Osteocyte (in vitro differentiated cells): Measurements from ENCODE around the gene SERP2. TPM values are rescaled to one million over a fixed set of nuclear protein-coding genes. Genes with fewer than 3 reads are reported as not detected.

Experiments
- DNase-seq: peaks from one replicate; pipeline ENCODE4 v3.0.0; 2021; ENCODE audit warnings: mixed read lengths; ENCODE audit not compliant: unreplicated experiment; ENCODE audit errors: extremely low spot score
- H3K27ac Mint-ChIP-seq: one replicate; pipeline ENCODE4 v1.8.0; 2021; ENCODE audit warnings: mild to moderate bottlenecking, mixed read lengths; ENCODE audit not compliant: unreplicated experiment
- H3K27me3 Mint-ChIP-seq: one replicate; pipeline ENCODE4 v1.8.0; 2021; ENCODE audit warnings: mixed read lengths; ENCODE audit not compliant: unreplicated experiment
- H3K36me3 Mint-ChIP-seq: one replicate; pipeline ENCODE4 v1.8.0; 2021; ENCODE audit warnings: mixed read lengths; ENCODE audit not compliant: unreplicated experiment
- H3K4me1 Mint-ChIP-seq: one replicate; pipeline ENCODE4 v1.8.0; 2021; ENCODE audit warnings: mixed read lengths; ENCODE audit not compliant: unreplicated experiment
- H3K4me3 Mint-ChIP-seq: one replicate; pipeline ENCODE4 v1.8.0; 2021; ENCODE audit warnings: mild to moderate bottlenecking, moderate library complexity, mixed read lengths; ENCODE audit not compliant: unreplicated experiment
- H3K9me3 Mint-ChIP-seq: one replicate; pipeline ENCODE4 v1.8.0; 2021; ENCODE audit warnings: mixed read lengths; ENCODE audit not compliant: unreplicated experiment
- CTCF ChIP-seq: fragments of 200-600 bp; sonication (generic); IDR thresholded peaks from 2 replicates; pipeline ENCODE4 v1.5.0; 2021; ENCODE audit warnings: antibody characterized with exemption, mild to moderate bottlenecking, moderate library complexity
- total RNA-seq: library from RNA; stranded (reverse); gene quantifications from 2 replicates; pipeline ENCODE4 v1.2.1, GENCODE V29; 2021

SERP2 gene
- total RNA-seq, 1 donor from 2014 or later: 8.4 TPM

- no peak overlapping the region for H3K27ac Mint-ChIP-seq
- H3K9me3 Mint-ChIP-seq: no peaks in the 10 kb centered on the region
- no peaks in the 10 kb centered on the region for H3K27me3 Mint-ChIP-seq
- H3K4me3 Mint-ChIP-seq: no peak overlapping the region
- H3K36me3 Mint-ChIP-seq: no peaks in the 10 kb centered on the region
- TF ChIP-seq CTCF: no peak
- H3K4me1 Mint-ChIP-seq: peaks cover 24% of the 10 kb centered on the region
- no peak for DNase-seq
These were observed 24.2 kb downstream of the SERP2 start for GRCh38 chr13:44397766-44398223.

GRCh38 chr13:44398606-44399005 lies 25.0 kb downstream of the SERP2 start:
- no peaks in the 10 kb centered on the region for H3K27me3 Mint-ChIP-seq
- H3K36me3 Mint-ChIP-seq: no peaks in the 10 kb centered on the region
- peaks cover 21% of the 10 kb centered on the region for H3K4me1 Mint-ChIP-seq
- no peak for DNase-seq
- no peak overlapping the region for H3K27ac Mint-ChIP-seq
- H3K4me3 Mint-ChIP-seq: no peak overlapping the region
- H3K9me3 Mint-ChIP-seq: no peaks in the 10 kb centered on the region
- TF ChIP-seq CTCF: no peak

GRCh38 chr13:44399074-44399473 lies 25.4 kb downstream of the SERP2 start:
- no peak for DNase-seq
- Mint-ChIP-seq H3K4me1 (peaks cover 24% of the 10 kb centered on the region), H3K27me3 (peaks cover 2% of the 10 kb centered on the region), H3K36me3 (no peaks in the 10 kb centered on the region), H3K9me3 (no peaks in the 10 kb centered on the region), H3K27ac (no peak overlapping the region), H3K4me3 (no peak overlapping the region)
- no peak for TF ChIP-seq CTCF

- Mint-ChIP-seq H3K9me3 (no peaks in the 10 kb centered on the region), H3K27me3 (peaks cover 6% of the 10 kb centered on the region), H3K4me1 (peaks cover 27% of the 10 kb centered on the region), H3K4me3 (no peak overlapping the region), H3K27ac (no peak overlapping the region), H3K36me3 (no peaks in the 10 kb centered on the region)
- no peak for TF ChIP-seq CTCF
- DNase-seq: no peak
These were observed 27.1 kb downstream of the SERP2 start for GRCh38 chr13:44400736-44401135.

- H3K4me1 Mint-ChIP-seq: peaks cover 20% of the 10 kb centered on the region
- peaks cover 6% of the 10 kb centered on the region for H3K27me3 Mint-ChIP-seq
- DNase-seq: no peak
- H3K27ac Mint-ChIP-seq: no peak overlapping the region
- H3K36me3 Mint-ChIP-seq: no peaks in the 10 kb centered on the region
- no peak overlapping the region for H3K4me3 Mint-ChIP-seq
- no peaks in the 10 kb centered on the region for H3K9me3 Mint-ChIP-seq
- no peak for TF ChIP-seq CTCF
These were observed 28.0 kb downstream of the SERP2 start for GRCh38 chr13:44401577-44401976.
